Measurements from ENCODE around the gene RHOT1.
"Not testable (repeated sequence)": the region's sequence is repeated elsewhere in the genome, so short reads cannot be mapped to it uniquely, and the experiment has no call there.

The RHOT1 gene

DNA sequence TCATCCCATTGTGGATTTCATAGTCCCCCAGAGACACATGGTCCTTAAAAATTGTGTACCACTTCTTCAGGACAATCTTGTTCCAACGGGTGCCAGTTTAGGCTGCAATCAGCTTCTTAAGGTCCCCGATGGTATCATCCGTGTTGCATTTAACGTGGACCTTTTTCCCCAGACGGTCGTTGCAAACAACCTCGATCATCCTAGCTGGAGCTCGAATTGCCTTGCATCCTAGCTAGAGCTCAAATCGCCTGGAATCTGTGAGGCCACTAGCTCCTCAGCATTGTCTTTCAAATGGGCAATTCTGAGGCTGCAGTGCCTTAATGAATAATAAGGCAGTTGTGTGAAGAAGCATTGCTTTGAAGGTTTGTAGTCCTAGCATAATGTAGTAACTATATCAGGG lies 85.6 kb downstream of the RHOT1 start:
- DNase-seq (ENCODE audit: low spot score) = no peak

DNA sequence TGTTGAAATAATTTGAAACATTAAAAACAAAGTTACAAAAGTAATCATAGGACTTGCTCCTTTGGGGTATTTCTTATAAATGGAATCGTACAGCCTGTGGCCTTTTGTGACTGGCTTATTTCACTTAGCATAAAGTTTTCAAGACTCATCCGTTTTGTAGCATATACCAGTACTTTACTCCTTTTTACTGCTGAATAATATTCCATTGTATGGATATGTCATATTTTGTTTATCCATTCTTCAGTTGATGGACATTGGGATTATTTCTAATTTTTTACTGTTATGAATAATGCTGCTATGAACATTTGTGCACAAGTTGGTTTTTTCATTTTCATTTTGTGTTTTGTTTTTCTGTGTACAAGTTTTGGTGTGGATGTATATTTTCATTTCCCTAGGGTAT lies 93.3 kb downstream of the RHOT1 start:
- no peak for DNase-seq (ENCODE audit: low spot score)

DNA sequence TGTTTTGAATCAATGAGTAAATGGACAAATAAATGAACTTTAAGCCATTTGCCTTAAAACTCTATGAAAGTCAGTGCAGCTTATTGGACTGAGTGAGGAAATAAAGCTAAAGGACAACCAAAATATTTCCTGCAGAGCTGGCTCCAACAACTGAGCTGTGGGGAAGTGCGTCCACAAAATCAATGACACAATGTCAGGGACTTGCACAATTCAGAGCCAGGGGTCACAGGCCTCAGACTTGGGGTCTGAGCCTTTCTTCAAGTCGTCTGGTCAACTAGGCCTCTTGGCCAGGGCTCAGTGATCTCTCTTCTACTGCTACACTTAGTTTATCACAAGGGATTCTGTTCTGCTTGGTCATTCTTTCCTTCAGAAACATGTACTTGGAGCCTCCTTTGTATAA lies 97.2 kb downstream of the RHOT1 start:
- no peak for DNase-seq (ENCODE audit: low spot score)

DNA sequence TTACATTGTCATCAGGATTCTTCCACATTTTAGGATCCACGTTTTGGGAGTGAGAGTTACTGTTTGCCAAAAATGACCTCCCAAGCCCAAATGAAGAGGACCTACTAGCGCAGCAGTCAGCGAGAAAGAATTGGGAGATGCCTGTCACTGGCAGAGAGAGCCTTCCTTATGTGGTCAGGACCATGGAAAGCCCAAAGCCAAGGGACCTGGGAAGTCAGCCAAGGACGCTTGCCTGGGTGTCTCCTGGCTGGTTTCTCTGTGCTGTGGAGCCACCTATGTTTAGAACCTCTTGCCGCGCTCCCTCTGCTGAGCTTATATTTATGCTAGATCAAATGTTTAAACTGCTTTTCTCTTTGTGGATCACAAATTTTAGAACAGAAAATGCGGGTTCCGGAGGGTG lies 98.4 kb downstream of the RHOT1 start:
- no peak for DNase-seq (ENCODE audit: low spot score)

DNA sequence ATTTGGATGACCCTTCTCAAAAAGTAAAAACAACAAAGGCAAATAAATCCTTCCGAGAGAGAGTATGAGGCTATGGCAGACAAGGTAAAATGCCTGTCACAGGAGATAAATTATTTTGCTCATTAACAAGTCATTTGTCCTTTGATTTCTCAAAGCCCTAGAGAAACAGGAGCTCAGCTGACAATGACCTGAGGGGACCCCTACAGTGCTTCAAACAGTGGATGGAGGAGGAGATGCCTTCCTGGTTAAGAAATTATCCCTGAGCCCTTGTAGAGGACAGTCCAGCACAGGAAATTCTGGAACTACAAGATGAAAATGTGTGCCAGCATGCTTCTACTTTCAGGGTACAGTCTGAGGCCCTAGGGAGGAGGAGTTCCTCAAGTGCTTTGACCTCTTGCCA lies 99.3 kb downstream of the RHOT1 start:
- no peak for DNase-seq (ENCODE audit: low spot score)

DNA sequence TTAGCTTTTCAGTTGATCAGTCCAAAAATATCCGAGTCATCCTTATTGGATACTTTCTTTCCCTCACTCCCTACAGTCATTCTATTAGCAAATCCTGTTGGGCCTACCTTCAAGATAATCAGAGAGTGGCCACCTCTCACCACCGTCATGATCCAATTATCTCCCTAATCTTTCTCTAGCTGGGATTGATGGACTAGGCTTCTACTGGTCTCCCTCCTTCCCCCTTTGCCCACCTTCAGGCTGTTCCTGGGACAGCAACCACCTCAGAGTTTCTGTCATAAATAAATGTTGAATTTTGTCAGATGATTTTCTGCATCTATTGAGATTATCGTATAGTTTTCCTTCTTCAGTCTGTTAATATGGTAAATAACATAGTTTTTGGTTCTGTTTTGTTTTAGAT lies 107.2 kb downstream of the RHOT1 start:
- DNase-seq (ENCODE audit: low spot score) = no peak

DNA sequence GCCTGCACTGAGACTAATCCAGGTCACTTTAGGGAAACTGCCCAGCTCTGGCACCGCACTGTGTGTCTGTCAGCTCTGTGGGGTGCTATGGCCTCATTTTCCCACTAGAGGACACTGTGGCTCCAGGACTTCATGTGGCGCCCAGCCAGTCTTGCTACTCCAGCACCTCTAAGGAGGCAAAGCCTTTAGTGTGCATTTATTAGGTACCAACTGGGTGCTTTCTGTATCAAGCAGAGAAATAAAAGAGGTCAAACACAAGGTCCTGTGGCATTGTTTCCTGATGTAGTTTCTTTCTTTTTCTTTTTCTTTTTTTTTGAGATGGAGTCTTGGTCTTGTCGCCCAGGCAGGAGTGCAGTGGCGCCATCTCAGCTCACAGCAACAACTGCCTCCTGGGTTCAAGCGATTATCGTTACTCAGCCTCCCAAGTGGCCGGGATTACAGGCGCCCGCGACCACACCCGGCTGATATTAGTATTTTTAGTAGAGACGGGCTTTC lies 110.9 kb downstream of the RHOT1 start:
- peak; percentile 75 for DNase-seq (ENCODE audit: low spot score)

DNA sequence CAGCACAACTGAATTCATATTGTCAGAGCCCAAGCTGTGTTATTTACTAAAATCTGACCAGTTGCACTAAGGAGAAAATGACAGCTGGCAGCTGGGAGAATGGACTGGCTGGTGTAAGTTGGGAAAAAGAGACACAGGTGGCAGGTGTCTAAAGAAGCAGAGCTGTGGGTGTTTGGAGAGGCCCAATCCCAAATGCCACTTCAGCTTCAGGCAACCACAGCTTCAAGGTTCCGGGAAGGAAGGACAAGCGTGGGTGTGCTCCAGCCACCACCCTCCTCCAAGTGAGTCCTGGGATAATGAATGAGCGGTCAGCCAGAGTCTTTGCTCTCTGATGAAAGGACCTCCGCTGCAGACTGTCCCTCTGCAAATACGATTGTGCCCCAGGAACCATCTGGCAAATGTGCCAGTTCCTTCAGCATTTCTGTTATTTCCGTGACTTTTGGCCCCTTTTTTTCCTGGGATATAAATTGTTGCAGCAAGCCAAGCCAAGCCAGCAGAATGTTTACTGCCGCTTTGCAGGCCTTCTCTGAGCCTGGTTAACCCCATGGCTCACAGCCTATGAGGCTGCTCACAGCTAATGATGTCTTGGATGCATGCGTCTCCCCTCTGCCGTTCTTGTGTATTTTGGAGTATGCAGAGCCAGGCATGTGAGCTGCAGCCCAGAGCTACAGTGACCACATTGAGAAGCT lies 113.9 kb downstream of the RHOT1 start:
- no peak for DNase-seq (ENCODE audit: low spot score)

DNA sequence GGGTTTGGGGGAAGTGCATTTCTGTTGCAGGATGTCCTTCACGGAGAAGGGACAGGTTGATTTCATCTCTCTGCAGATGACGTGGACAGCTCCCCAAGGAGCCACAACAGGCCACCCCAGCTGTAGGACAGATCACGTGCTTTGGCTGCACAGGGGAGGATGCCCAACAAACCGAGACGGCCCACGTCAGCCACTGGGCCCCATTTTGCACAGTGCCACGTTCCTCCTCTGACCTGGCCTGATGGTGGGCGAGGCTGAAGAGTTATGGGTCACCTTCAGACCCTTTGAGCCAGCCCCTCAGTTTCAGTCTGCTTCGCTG lies 114.4 kb downstream of the RHOT1 start:
- no peak for DNase-seq (ENCODE audit: low spot score)

DNA sequence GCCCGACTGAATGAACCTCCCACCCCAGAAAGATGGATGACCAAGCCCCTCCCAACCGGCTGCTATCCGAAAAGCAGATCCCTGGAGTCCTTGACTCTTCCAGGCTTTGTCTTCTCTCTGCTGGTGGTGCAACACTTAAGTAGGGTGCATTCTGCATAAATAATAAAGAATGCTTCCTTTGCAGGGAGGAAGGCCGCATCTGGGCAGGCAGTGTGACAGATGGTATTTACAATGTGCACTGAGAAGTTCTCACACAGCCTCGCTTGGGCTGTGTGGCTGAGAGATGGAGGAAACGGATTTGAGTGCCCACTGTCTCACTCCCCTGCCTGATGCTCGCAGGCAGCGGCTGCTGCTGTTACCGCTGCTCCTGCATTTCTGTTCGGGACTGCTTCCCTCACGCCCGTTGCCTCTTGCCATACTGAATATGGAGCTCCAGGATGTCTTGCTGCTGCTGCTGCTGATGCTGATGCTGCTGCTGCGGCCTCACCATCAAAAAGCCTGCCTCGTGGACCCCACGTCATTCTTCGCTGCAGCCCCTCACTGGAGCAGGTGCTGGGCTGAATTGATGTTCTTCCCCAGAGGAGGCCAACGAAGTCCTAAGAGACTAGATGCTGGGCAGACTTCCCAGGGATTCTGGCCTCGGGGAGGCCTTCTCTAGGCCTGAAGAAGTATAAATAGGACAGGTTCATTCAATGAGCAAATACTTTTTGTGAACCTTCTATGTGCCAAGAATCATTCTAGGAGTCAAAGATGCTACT lies 116.3 kb downstream of the RHOT1 start:
- DNase-seq (ENCODE audit: low spot score) = no peak

DNA sequence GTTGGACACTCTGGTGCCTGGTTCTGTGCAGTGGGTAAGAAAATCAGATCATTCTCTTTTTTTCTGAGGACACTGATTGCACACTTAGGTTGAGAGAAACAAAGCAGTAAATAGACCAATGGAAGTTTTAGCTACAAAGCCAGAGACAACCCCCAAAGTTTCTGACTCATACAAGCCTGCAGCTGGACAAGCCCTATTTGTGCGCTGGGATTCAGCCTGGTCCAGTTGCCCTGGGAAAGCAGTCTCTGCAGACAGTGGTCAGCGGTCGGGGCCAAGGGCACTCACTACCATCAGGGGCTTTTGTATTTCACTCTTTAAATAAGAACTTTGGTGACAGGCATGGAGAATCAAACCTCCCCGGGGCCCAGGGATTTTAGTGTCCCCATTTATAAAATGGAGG lies 117.3 kb downstream of the RHOT1 start:
- DNase-seq (ENCODE audit: low spot score) = no peak

DNA sequence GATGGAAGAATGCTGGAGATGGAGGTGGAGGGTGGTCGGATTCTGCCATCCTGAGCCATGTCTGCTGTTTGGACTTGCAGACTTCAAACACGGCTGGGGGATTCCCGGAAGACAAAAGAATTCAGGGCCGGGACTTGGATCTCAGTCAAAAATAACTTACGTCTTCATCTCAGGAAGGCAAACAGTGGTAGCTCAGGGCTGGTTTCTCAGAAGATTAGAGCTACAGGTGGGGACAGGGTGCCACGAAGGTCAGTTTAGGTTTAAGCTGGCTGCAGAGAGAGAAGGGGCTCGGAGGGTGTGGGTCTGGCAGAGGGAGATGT lies 119.1 kb downstream of the RHOT1 start:
- DNase-seq (ENCODE audit: low spot score) = no peak

DNA sequence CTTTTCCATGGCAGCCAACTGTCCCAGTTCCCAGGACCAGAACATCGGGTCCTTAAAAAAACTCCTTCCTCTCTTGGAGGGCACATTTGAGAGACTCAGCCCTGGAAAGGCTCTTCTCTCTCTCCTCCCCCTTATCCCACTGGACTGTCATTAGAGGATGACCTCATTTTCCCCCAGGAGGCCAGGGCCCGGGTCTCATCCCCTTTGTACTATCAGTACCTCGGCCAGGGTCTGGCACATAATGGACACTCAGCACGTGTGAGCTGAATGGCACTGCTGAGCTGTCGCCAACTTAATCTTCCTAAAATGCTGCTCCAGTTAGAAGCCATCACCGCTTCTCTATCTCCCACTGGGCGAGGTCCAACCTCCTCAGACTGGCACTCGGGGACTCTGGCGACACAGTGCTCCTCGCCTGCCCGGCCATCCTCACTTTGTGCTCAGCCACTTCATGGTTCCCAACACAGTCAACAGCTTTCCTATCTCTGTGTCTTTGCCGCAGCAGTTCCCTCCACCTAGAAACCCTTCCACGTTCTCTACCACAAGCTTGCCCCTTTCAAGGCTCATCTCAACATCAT lies 119.7 kb downstream of the RHOT1 start:
- DNase-seq (ENCODE audit: low spot score) = no peak

DNA sequence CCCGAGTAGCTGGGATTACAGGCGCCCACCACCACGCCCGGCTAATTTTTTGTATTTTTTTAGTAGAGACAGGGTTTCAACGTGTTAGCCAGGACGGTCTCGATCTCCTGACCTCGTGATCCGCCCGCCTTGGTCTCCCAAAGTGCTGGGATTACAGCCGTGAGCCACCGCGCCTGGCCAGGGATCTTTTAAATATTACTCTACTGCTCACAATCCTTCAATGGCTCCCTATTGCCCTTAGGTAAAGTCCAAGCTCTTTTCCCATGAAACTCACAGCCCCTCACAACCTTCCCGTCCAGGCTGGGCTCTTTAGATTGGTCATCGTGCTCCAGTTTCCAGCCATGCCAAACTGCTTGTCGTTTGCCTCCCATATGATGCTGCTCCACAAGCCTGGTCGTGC lies 121.2 kb downstream of the RHOT1 start:
- not testable (repeated sequence) for DNase-seq (ENCODE audit: low spot score)

DNA sequence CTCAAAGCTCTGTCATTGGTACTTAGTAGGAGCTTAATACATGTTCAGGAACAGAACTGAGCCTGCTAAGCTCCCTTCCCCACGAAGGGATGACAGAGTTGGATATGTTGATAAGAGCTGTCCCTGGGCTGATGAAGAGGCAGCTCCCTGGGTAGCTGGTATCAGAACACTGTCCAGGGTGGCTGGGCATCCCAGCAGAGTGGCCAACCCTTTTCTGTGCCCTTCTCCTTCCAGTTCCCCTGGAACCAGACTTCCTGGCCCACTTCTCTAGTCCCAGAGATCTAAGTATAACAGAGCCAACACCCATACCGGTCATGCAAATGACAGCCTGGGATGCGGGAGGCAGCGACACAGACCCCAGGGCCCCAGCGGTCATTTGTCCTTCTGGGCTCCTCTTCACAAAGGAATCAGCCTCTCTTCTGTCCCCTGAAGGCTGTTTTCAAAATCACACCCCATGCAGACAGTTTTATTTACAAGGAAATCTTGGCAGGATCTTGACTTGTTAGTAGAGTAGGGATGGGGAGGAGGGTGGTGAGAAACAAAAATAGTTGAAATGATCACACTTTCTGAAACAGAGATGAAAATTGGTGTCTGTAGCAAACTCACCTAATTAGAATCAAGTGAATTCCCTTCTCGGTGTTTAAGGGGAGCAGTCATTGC lies 122.0 kb downstream of the RHOT1 start:
- no peak for DNase-seq (ENCODE audit: low spot score)

DNA sequence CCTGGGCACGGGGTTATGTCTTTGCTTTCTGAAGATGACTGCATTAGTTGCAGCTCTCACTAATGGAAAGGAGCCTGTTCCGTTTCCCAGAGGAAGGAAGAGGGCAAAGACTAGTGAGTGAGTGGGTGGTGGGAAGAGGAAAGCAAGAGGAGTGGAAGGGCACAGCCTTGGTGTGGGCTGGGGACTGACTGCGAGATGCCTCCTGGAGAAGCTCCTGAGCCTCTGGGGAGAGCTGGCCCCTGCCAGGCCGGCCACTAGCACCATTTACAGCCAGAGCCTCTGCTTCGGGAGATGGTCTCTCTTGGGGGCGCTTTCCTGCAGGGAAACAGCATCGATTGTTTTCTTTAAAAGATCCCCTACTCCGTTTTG lies 122.5 kb downstream of the RHOT1 start:
- DNase-seq (ENCODE audit: low spot score) = no peak

DNA sequence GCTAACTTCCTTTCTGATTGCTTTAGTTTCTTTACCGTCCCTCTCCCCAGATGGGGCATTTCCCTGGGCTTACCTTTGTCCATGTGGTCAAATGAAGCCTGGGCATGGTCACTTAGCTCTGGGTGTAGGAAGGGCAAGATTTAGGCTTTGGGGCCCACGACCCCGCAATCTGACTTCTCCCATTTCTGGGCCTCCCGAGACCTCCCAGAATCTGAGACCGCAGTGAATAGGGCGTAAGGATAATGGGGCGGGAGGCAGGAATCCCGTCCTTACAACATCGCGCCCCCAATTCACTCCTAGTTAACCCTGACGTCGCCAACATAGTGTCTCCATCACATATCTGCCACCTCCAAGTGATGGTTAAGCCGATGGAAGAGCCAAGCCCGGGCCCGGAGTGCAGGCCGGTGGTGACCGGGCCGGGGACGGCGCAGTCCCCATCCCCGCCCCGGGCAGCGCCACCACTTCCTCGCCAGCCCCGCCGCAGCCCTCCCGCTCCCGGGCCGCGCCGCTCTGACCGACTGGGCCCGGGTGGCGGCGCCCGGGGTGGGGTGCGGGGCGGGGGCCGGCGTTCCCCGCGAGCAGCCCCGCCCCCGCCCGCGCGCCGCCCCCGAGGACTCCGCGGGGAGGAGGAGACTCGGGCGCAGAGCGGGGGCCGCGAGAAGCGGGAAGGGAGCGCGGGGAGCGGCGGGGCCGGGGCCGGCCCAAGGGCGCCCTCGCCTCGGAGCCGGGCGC lies 123.1 kb downstream of the RHOT1 start, which contains the start of gene RHBDL3:
RHBDL3 (plus strand) TSS at position 641 of the 732 bp plus-strand sequence. CDS start 358 bp downstream, outside the sequence.
- DNase-seq (ENCODE audit: low spot score) = no peak

DNA sequence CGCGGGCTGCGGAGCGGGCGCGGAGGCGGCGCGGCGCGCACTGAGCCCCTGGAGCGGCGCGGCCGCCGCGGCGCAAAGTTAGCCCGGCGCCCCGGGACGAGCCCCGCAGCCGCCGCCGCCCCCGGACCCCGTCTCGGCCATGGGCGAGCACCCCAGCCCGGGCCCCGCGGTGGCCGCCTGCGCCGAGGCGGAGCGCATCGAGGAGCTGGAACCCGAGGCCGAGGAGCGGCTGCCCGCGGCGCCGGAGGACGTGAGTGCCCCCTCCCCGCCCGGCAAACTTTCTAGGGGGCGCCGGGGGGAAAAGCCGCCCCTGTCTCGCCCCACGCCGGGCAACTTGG lies 123.7 kb downstream of the RHOT1 start:
- no peak for DNase-seq (ENCODE audit: low spot score)

DNA sequence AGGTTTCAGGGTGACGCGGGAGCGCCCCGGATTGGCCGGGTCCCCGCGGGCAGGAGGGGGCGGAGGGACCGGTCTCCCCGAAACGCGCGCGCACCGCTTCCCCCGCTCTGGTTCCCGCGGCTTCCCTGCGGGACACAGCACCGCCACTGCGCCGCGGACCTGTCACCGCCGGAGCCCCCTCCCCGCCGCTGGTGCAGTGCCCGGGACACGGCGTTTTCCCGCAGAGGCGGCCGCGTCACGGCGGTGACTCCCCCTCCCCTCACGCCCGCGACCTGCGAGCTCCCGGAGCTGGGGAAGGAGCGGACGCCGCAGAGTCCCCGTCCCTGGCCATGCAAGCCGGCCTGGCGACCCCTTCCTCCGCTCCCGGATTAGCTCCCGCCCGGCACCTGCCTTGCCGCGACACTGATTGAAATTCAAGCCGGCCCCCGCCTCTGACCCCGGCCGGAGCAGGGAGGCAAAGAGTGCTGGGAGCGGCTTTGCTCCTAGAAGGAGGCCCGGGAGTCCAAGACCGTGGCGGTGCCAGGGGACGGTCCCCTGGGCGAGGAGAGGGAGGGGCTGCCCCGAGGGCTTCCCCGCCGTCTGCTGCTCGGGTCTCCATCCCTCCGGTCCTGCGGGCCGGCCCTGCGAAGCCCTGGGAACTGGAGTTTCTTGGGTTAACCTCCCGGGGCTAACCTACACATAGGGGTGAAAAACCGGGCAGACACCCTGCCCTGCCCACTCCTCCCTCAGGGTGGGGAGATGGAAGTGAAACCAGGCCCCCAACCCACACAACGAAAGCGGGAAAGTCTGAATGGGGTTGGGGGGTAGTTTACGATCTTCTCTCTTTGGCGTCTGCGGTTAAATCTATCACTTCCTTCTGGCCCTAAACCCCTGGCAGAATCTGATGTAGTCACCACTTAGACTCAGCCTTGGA lies 124.3 kb downstream of the RHOT1 start:
- DNase-seq (ENCODE audit: low spot score) = no peak

DNA sequence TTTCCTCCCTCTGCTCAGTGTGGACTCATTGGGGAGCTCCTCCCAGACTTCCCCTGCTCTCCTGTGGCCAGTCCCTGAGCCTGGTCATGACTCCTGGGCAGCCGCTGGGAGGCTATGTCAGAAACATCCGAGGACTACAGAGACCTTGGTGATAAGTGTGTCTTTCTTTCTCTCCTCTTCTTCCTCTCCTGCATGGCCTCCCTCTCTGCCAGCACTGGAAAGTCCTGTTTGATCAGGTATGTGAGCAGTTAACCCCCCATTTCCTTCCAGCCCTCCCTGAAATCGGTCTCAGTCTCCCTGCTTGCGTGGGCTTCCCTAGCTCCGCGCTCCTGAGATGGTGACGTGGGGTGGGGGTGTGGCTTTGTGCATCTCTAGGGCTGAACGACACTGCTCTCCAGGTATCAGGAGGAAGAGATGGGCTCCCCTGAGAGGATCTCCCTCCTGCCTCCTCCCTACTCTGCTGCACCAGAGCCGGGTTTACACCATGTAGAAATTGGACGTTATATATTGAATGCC lies 125.4 kb downstream of the RHOT1 start:
- DNase-seq (ENCODE audit: low spot score) = no peak

DNA sequence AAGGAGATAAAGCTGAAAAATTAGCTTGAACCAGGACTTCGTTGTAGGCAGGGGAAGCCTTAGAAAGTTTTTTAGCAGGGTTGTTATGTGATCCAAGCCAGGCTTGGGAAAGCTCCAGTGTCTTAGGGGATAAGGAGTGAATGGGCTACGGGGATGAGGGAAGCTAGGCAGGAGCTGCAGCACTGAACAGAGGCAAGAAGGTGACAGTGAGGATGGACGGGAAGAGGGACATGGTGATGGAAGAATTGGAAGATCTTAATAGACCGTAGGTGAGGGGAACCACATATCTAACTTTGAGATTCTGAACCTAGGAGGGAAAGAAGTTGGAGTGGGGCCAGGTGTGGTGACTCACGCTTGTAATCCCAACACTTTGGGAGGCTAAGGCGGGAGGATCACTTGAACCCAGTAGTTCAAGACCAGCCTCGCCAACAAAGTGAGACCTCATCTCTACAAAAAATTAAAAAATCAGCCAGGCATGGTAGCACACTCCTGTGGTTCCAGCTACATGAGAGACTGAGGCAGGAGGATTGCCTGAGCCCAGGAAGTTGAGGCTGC lies 126.5 kb downstream of the RHOT1 start:
- DNase-seq (ENCODE audit: low spot score) = no peak
